RCC 7860 (cell line): ENCODE measurements around the gene CAVIN3.

ENCODE experiments used
- DNase-seq: peaks from one replicate; pipeline ENCODE4 v3.0.0-alpha.2; 2015; ENCODE audit warnings: low spot score
- FAIRE-seq: peaks from 2 replicates; lab custom pipeline; 2012; peaks lifted over from hg19 to GRCh38; lab: Jason Lieb, UNC

CAVIN3 gene

DNA sequence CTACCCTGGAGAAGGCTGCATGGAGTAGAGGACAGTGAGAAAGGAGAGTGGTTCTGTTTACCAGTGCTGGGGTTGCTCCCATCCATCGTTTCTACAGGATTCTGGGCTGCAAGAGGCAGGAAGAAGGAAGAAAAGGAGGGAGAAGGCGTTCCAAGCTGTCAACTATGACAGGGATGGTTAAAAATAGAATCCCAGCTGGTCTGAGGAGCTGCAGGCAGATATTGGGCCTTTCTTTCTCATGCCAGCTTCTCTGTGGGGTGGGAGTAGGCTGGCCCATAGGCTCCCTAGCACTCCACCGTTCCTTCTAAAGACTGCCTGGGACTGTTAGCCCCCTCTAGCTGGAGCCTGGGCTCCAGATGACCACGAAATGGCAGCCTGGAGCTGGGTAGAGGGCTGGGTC is 47.1 kb downstream of the CAVIN3 start:
- FAIRE-seq (no peak), DNase-seq (no peak)

DNA sequence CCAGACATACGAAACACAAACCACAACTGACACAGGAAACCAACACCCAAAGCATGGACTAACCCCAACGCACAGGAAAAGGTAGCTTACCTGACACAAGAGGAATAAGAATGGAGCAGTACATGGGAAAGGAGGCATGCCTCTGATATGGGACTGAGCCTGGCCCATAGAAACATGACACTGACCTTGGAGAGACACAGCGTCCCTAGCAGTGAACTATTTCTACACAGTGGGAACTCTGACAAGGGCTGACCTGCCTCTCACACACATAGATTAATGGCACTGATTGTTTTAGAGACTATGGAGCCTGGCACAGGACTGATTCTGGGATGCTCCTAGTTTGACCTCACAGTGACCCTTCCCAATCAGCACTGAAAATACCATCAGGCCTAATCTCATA is 48.7 kb downstream of the CAVIN3 start:
- DNase-seq, result no peak
- no peak for FAIRE-seq

DNA sequence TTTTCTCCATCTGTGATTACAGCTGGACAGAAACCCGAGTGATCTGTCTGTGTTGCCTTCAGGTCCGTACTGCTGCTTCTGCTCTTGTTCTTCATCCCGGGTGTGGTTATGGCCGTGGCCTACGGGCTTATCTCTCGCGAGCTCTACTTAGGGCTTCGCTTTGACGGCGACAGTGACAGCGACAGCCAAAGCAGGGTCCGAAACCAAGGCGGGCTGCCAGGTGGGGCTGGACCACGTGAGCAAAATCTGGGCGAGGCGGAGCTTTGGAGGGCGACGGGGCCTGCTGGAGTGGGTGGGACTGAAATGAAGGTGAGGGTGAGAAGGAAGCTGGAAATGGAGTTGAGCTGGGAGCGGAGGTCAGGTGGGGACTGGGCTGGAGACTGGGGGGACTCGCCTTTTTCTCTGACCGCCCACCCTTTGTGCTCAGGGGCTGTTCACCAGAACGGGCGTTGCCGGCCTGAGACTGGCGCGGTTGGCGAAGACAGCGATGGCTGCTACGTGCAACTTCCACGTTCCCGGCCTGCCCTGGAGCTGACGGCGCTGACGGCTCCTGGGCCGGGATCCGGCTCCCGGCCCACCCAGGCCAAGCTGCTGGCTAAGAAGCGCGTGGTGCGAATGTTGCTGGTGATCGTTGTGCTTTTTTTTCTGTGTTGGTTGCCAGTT is 49.6 kb downstream of the CAVIN3 start:
- FAIRE-seq (no peak), DNase-seq (no peak)

DNA sequence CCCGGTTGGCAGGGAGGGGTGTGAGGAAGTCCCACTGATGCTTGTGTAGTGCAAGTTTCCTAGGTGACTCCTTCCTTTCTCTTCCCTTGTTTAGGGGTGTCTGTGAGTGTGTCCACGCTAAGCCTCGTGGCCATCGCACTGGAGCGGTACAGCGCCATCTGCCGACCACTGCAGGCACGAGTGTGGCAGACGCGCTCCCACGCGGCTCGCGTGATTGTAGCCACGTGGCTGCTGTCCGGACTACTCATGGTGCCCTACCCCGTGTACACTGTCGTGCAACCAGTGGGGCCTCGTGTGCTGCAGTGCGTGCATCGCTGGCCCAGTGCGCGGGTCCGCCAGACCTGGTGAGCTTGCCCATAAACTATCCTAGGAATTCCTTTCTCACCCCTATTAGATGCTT is 50.3 kb downstream of the CAVIN3 start:
- DNase-seq (no peak), FAIRE-seq (no peak)
